Measurements from ENCODE around the gene GFM2.
"Not testable (repeated sequence)": the region's sequence is repeated elsewhere in the genome, so short reads cannot be mapped to it uniquely, and the experiment has no call there.

GFM2 gene

GRCh38 chr5:74772359-74772758 is 5.4 kb upstream of the GFM2 start:
- Histone ChIP-seq H3K4me1 (ENCODE audit: control insufficient read depth in 5 of 5, insufficient read depth in 5 of 5, low read length in 5 of 5) (peaks cover 2 to 10% (median 9%) of the 10 kb centered on the region in 5 donors), H3K9ac (ENCODE audit: low read length in 5 of 5) (no peak overlapping the region), H3K9me3 (ENCODE audit: control insufficient read depth in 5 of 5, low read length in 5 of 5) (no peaks in the 10 kb centered on the region), H3K4me3 (ENCODE audit: low read depth in 1 of 5, low read length in 5 of 5) (no peak overlapping the region), H3K36me3 (ENCODE audit: control insufficient read depth in 5 of 5, insufficient read depth in 5 of 5, low read length in 5 of 5) (peaks cover 40 to 71% (median 59%) of the 10 kb centered on the region in 5 donors), H3K27ac (ENCODE audit: low read depth, low read length) (no peak overlapping the region), H3K27me3 (ENCODE audit: control insufficient read depth in 5 of 5, insufficient read depth in 4 of 5, low read length in 5 of 5) (no peaks in the 10 kb centered on the region)

GRCh38 chr5:74767579-74767913 is 629 bp upstream of the GFM2 start:
- Histone ChIP-seq H3K4me3 (ENCODE audit: low read depth in 1 of 5, low read length in 5 of 5) (peak overlapping the region; percentile 95 to 100 (median 97)), H3K9ac (ENCODE audit: low read length in 5 of 5) (peak overlapping the region; percentile 83 to 99 (median 95)), H3K27me3 (ENCODE audit: control insufficient read depth in 5 of 5, insufficient read depth in 4 of 5, low read length in 5 of 5) (no peaks in the 10 kb centered on the region), H3K36me3 (ENCODE audit: control insufficient read depth in 5 of 5, insufficient read depth in 5 of 5, low read length in 5 of 5) (peaks cover 17 to 31% (median 24%) of the 10 kb centered on the region in 5 donors), H3K9me3 (ENCODE audit: control insufficient read depth in 5 of 5, low read length in 5 of 5) (no peaks in the 10 kb centered on the region), H3K27ac (ENCODE audit: low read depth, low read length) (peak overlapping the region; percentile 96), H3K4me1 (ENCODE audit: control insufficient read depth in 5 of 5, insufficient read depth in 5 of 5, low read length in 5 of 5) (peaks cover 5 to 29% (median 26%) of the 10 kb centered on the region in 5 donors)

DNA sequence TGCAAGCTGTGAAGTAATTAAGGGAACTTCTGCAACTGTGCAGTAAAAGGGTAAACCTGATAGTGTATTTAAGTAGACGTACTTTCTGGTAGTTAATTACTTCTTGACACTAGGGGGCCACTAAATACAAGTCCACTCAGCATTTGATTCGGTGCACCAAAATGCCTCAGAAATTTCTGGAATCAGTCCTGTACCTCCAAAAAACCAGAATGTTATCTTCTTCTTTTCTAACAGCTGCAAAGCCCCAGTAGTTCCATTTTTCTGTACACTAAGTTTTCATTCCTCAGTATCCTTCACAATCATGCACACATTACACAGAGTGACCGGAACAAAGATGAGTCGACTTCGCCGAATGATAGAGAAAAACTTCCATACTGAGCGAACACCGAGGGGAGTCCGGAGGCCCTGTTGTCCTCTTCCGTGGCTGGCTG is 484 bp downstream of the GFM2 start:
- Histone ChIP-seq H3K4me1 (ENCODE audit: control insufficient read depth in 5 of 5, insufficient read depth in 5 of 5, low read length in 5 of 5) (peaks cover 5 to 29% (median 26%) of the 10 kb centered on the region in 5 donors), H3K9me3 (ENCODE audit: control insufficient read depth in 5 of 5, low read length in 5 of 5) (no peaks in the 10 kb centered on the region), H3K36me3 (ENCODE audit: control insufficient read depth in 5 of 5, insufficient read depth in 5 of 5, low read length in 5 of 5) (peaks cover 18 to 33% (median 28%) of the 10 kb centered on the region in 5 donors), H3K4me3 (ENCODE audit: low read depth in 1 of 5, low read length in 5 of 5) (peak overlapping the region; percentile 95 to 100 (median 97)), H3K9ac (ENCODE audit: low read length in 5 of 5) (peak overlapping the region; percentile 83 to 99 (median 95)), H3K27ac (ENCODE audit: low read depth, low read length) (peak overlapping the region; percentile 96), H3K27me3 (ENCODE audit: control insufficient read depth in 5 of 5, insufficient read depth in 4 of 5, low read length in 5 of 5) (no peaks in the 10 kb centered on the region)

DNA sequence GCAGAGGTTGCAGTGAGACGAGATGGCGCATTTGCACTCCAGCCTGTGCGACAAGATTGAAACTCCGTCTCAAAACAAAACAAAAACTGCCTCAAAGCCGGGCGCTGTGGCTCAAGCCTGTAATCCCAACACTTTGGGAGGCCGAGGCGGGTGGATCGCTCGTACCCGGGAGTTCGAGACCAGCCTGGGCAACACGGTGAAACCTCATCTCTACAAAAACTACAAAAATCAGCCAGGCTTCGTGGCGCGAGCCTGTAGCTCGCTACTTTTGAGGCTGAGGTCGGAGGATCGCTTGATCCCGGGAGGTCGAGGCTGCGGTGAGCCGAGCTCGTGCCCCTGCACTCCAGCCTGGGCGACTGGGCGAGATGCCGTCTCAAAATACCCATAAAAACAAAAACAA is 988 bp downstream of the GFM2 start:
- Histone ChIP-seq H3K27ac (ENCODE audit: low read depth, low read length) (peak overlapping the region; percentile 96), H3K36me3 (ENCODE audit: control insufficient read depth in 5 of 5, insufficient read depth in 5 of 5, low read length in 5 of 5) (peaks cover 16 to 28% (median 26%) of the 10 kb centered on the region in 5 donors), H3K27me3 (ENCODE audit: control insufficient read depth in 5 of 5, insufficient read depth in 4 of 5, low read length in 5 of 5) (no peaks in the 10 kb centered on the region), H3K4me1 (ENCODE audit: control insufficient read depth in 5 of 5, insufficient read depth in 5 of 5, low read length in 5 of 5) (peaks cover 5 to 29% (median 26%) of the 10 kb centered on the region in 5 donors), H3K9me3 (ENCODE audit: control insufficient read depth in 5 of 5, low read length in 5 of 5) (no peaks in the 10 kb centered on the region), H3K4me3 (ENCODE audit: low read depth in 1 of 5, low read length in 5 of 5) (peak overlapping the region; percentile 95 to 100 (median 97)), H3K9ac (ENCODE audit: low read length in 5 of 5) (peak overlapping the region; percentile 48 to 99 (median 95))

DNA sequence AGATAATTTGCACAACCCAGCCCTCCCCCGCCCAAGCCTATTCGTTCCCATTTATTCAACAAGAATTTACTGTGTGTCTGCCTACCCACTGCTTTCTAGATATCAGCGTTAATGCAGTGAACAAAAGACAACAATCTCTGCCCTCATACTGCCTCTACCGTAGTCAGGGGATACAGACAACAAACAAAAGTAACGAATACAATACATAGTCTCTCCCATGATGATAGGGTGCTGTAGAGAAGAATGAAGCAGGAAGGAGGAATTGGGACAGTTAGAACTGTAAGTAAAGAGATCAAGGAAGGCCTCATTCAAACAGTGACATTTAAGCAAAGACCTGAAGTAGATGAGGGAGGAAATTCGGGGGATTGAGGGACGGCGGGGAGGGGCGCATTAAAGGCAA is 1.7 kb downstream of the GFM2 start:
- H3K27ac ChIP-seq (ENCODE audit: low read depth, low read length): no peak overlapping the region
- H3K9me3 ChIP-seq (ENCODE audit: control insufficient read depth in 5 of 5, low read length in 5 of 5): no peaks in the 10 kb centered on the region
- peaks cover 13 to 30% (median 26%) of the 10 kb centered on the region in 5 donors for H3K36me3 ChIP-seq (ENCODE audit: control insufficient read depth in 5 of 5, insufficient read depth in 5 of 5, low read length in 5 of 5)
- H3K9ac ChIP-seq (ENCODE audit: low read length in 5 of 5): peak overlapping the region in 2 of 5 donors; percentile 48 to 51
- H3K27me3 ChIP-seq (ENCODE audit: control insufficient read depth in 5 of 5, insufficient read depth in 4 of 5, low read length in 5 of 5): no peaks in the 10 kb centered on the region
- H3K4me3 ChIP-seq (ENCODE audit: low read depth in 1 of 5, low read length in 5 of 5): no peak overlapping the region
- H3K4me1 ChIP-seq (ENCODE audit: control insufficient read depth in 5 of 5, insufficient read depth in 5 of 5, low read length in 5 of 5): peaks cover 5 to 29% (median 26%) of the 10 kb centered on the region in 5 donors

- Histone ChIP-seq H3K27me3 (ENCODE audit: control insufficient read depth in 5 of 5, insufficient read depth in 4 of 5, low read length in 5 of 5) (no peaks in the 10 kb centered on the region), H3K9ac (ENCODE audit: low read length in 5 of 5) (peak overlapping the region in 1 of 5 donors; percentile 56), H3K36me3 (ENCODE audit: control insufficient read depth in 5 of 5, insufficient read depth in 5 of 5, low read length in 5 of 5) (peaks cover 11 to 35% (median 22%) of the 10 kb centered on the region in 5 donors), H3K4me1 (ENCODE audit: control insufficient read depth in 5 of 5, insufficient read depth in 5 of 5, low read length in 5 of 5) (peaks cover 5 to 29% (median 26%) of the 10 kb centered on the region in 5 donors), H3K9me3 (ENCODE audit: control insufficient read depth in 5 of 5, low read length in 5 of 5) (no peaks in the 10 kb centered on the region), H3K4me3 (ENCODE audit: low read depth in 1 of 5, low read length in 5 of 5) (no peak overlapping the region), H3K27ac (ENCODE audit: low read depth, low read length) (no peak overlapping the region)
Measured at GRCh38 chr5:74763504-74763903, 3.4 kb downstream of the GFM2 start.

DNA sequence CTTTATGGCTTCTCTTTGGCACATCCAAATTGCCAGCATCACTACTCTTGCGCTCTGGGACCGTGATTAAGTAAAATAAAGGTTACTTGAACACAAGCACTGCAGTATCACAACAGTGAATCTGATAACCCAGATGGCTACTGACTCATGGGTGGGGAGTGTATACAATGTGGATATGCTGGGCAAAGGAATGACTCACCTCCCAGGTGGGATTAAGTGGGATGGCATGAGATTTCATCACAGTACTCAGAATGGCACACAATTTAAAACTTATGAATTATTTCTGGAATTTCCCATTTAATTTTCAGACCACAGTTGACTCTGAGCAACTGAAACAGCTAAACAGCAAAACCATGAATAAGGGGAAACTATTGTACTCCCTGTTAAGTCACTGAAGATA is 4.3 kb downstream of the GFM2 start:
- no peak overlapping the region for H3K9ac ChIP-seq (ENCODE audit: low read length in 5 of 5)

DNA sequence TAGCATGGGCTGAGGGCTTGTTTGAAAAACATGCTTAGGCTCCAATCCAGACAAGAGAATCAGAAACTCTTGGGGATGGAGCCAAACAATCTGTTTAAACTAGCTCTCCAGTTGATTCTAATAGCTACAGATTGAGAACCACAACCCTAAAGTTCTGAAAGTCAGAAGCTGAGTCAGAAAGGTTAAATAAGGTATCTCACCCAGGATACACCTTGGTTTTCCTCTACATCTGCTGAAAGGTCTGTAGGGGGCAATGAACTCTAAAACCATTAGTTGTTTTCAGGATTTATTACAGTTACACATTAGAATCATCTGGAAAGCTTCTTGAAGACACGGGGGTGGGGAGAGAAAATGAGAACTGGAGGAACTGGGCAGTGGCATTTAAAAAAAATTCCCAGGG is 5.7 kb downstream of the GFM2 start:
- Histone ChIP-seq H3K9me3 (ENCODE audit: control insufficient read depth in 5 of 5, low read length in 5 of 5) (no peaks in the 10 kb centered on the region), H3K36me3 (ENCODE audit: control insufficient read depth in 5 of 5, insufficient read depth in 5 of 5, low read length in 5 of 5) (peaks cover 27 to 51% (median 34%) of the 10 kb centered on the region in 5 donors), H3K27me3 (ENCODE audit: control insufficient read depth in 5 of 5, insufficient read depth in 4 of 5, low read length in 5 of 5) (no peaks in the 10 kb centered on the region), H3K4me1 (ENCODE audit: control insufficient read depth in 5 of 5, insufficient read depth in 5 of 5, low read length in 5 of 5) (peaks cover 3 to 16% (median 14%) of the 10 kb centered on the region in 5 donors), H3K9ac (ENCODE audit: low read length in 5 of 5) (no peak overlapping the region), H3K27ac (ENCODE audit: low read depth, low read length) (no peak overlapping the region), H3K4me3 (ENCODE audit: low read depth in 1 of 5, low read length in 5 of 5) (no peak overlapping the region)

More for the DNA sequence above, 4.3 kb downstream of the GFM2 start:
- no peak overlapping the region for H3K27ac ChIP-seq (ENCODE audit: low read depth, low read length)
- H3K9me3 ChIP-seq (ENCODE audit: control insufficient read depth in 5 of 5, low read length in 5 of 5): no peaks in the 10 kb centered on the region
- peaks cover 20 to 41% (median 28%) of the 10 kb centered on the region in 5 donors for H3K36me3 ChIP-seq (ENCODE audit: control insufficient read depth in 5 of 5, insufficient read depth in 5 of 5, low read length in 5 of 5)
- H3K4me1 ChIP-seq (ENCODE audit: control insufficient read depth in 5 of 5, insufficient read depth in 5 of 5, low read length in 5 of 5): peaks cover 3 to 22% (median 19%) of the 10 kb centered on the region in 5 donors
- no peak overlapping the region for H3K4me3 ChIP-seq (ENCODE audit: low read depth in 1 of 5, low read length in 5 of 5)
- H3K27me3 ChIP-seq (ENCODE audit: control insufficient read depth in 5 of 5, insufficient read depth in 4 of 5, low read length in 5 of 5): no peaks in the 10 kb centered on the region

DNA sequence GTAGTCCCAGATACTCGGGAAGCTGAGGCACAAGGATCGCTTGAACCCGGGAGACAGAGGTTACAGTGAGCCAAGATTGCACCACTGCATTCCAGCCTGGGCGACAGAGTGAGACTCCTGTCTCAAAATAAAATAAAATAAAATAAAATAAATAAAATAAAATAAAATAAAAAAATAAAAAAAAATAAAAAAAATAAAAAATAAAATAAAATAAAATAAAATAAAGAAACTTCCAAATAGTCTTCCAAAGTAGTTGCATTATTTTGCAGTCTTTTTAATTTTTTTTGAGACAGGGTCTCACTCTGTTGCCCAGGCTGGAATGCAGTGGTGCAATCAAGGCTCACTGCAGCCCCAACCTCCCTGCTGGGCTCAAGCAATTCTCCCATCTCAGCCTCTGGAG is 18.2 kb downstream of the GFM2 start:
- H3K4me1 ChIP-seq (ENCODE audit: control insufficient read depth in 5 of 5, insufficient read depth in 5 of 5, low read length in 5 of 5); H3K9me3 ChIP-seq (ENCODE audit: control insufficient read depth in 5 of 5, low read length in 5 of 5); H3K4me3 ChIP-seq (ENCODE audit: low read depth in 1 of 5, low read length in 5 of 5); H3K9ac ChIP-seq (ENCODE audit: low read length in 5 of 5); H3K27me3 ChIP-seq (ENCODE audit: control insufficient read depth in 5 of 5, insufficient read depth in 4 of 5, low read length in 5 of 5); H3K27ac ChIP-seq (ENCODE audit: low read depth, low read length): not testable (repeated sequence)
- H3K36me3 ChIP-seq (ENCODE audit: control insufficient read depth in 5 of 5, insufficient read depth in 5 of 5, low read length in 5 of 5): peaks cover 50 to 70% (median 59%) of the 10 kb centered on the region in 5 donors

- no peak overlapping the region for H3K9ac ChIP-seq (ENCODE audit: low read length in 5 of 5)
- no peaks in the 10 kb centered on the region for H3K9me3 ChIP-seq (ENCODE audit: control insufficient read depth in 5 of 5, low read length in 5 of 5)
- no peaks in the 10 kb centered on the region for H3K27me3 ChIP-seq (ENCODE audit: control insufficient read depth in 5 of 5, insufficient read depth in 4 of 5, low read length in 5 of 5)
- H3K4me3 ChIP-seq (ENCODE audit: low read depth in 1 of 5, low read length in 5 of 5): no peak overlapping the region
- H3K27ac ChIP-seq (ENCODE audit: low read depth, low read length): no peak overlapping the region
- H3K36me3 ChIP-seq (ENCODE audit: control insufficient read depth in 5 of 5, insufficient read depth in 5 of 5, low read length in 5 of 5): peaks cover 44 to 70% (median 52%) of the 10 kb centered on the region in 5 donors
- H3K4me1 ChIP-seq (ENCODE audit: control insufficient read depth in 5 of 5, insufficient read depth in 5 of 5, low read length in 5 of 5): no peaks in the 10 kb centered on the region
Measured at GRCh38 chr5:74738406-74738805, 28.5 kb downstream of the GFM2 start.

Data from subcutaneous abdominal adipose tissue (tissue), 5 donors.